IMR-90 (cell line): ENCODE results near the gene OR5D13. TPM values are rescaled to one million over a fixed set of nuclear protein-coding genes. Genes with fewer than 3 reads are reported as not detected.

Experiments
- ATAC-seq: fragments of 200-7000 bp; cut with Tn5 transposase; 2 replicates; pipeline ENCODE4 v1.9.1; 2020; ENCODE audit warnings: low read depth, mild to moderate bottlenecking, moderate library complexity
- BruUV-seq: library from RNA; stranded (reverse); fragments of 400-500 nt; replicated peaks from 2 replicates; lab custom pipeline; 2021; lab: Mats Ljungman, UMichigan
- CTCF ChIA-PET: fragments of 300-600 bp; formaldehyde crosslinking; extraction: SDS; loops from one replicate; lab custom pipeline; 2021; ENCODE audit warnings: antibody characterized with exemption; lab: Yijun Ruan, JAX
- POLR2A ChIA-PET: fragments of 300-600 bp; sonication (Branson Sonifier 250); formaldehyde crosslinking; loops from one replicate; lab custom pipeline; 2022; ENCODE audit warnings: antibody characterized with exemption; ENCODE audit not compliant: unreplicated experiment; lab: Charles Lee
- DNase-seq: peaks from one replicate; pipeline ENCODE4 v3.0.0; 2013
- H2AFZ ChIP-seq: replicated peaks from 2 replicates; pipeline ENCODE3; 2013; ENCODE audit warnings: low read length, mild to moderate bottlenecking; ENCODE audit not compliant: poor library complexity
- H2AK5ac ChIP-seq: 2 replicates; pipeline ENCODE4 v1.6.1; 2013; ENCODE audit warnings: low read depth, low read length, inconsistent platforms
- H2AK9ac ChIP-seq: replicated peaks from 2 replicates; pipeline ENCODE3; 2013; ENCODE audit warnings: mild to moderate bottlenecking, low read depth, low read length, moderate library complexity; ENCODE audit not compliant: poor library complexity
- H2BK120ac ChIP-seq: 2 replicates; pipeline ENCODE4 v1.6.1; 2013; ENCODE audit warnings: low read depth, low read length, inconsistent platforms
- H2BK15ac ChIP-seq: 3 replicates; pipeline ENCODE4 v1.6.1; 2013; ENCODE audit warnings: low read depth, low read length, inconsistent platforms
- H2BK20ac ChIP-seq: 2 replicates; pipeline ENCODE4 v1.6.1; 2013; ENCODE audit warnings: low read depth, mild to moderate bottlenecking, inconsistent platforms, low read length, moderate library complexity
- H2BK5ac ChIP-seq: 2 replicates; pipeline ENCODE4 v1.6.1; 2013; ENCODE audit warnings: mild to moderate bottlenecking, low read depth, low read length, inconsistent platforms; ENCODE audit not compliant: poor library complexity, severe bottlenecking
- H3K14ac ChIP-seq: replicated peaks from 2 replicates; pipeline ENCODE4 v1.6.1; 2013; ENCODE audit warnings: low read depth, low read length, inconsistent platforms
- H3K18ac ChIP-seq: 2 replicates; pipeline ENCODE4 v1.6.1; 2013; ENCODE audit warnings: low read depth, low read length, control low read depth
- H3K23ac ChIP-seq: 2 replicates; pipeline ENCODE4 v1.6.1; 2013; ENCODE audit warnings: low read depth, low read length, inconsistent platforms
- H3K27ac ChIP-seq: 2 replicates; pipeline ENCODE4 v1.5.1; 2013; ENCODE audit warnings: mild to moderate bottlenecking, control low read depth, low read length; ENCODE audit not compliant: insufficient read depth
- H3K27me3 ChIP-seq: 2 replicates; pipeline ENCODE4 v1.6.1; 2013; ENCODE audit warnings: low read length; ENCODE audit not compliant: control insufficient read depth, insufficient read depth
- H3K36me3 ChIP-seq: 2 replicates; pipeline ENCODE4 v1.6.1; 2013; ENCODE audit warnings: low read length, mixed read lengths; ENCODE audit not compliant: control insufficient read depth, insufficient read depth
- H3K4ac ChIP-seq: 2 replicates; pipeline ENCODE4 v1.6.1; 2013; ENCODE audit warnings: low read depth, low read length, inconsistent platforms
- H3K4me1 ChIP-seq: 2 replicates; pipeline ENCODE4 v1.6.1; 2013; ENCODE audit warnings: low read length, mixed read lengths; ENCODE audit not compliant: control insufficient read depth, insufficient read depth
- H3K4me2 ChIP-seq: 2 replicates; pipeline ENCODE4 v1.6.1; 2013; ENCODE audit warnings: low read depth, mild to moderate bottlenecking, control low read depth, low read length, moderate library complexity
- H3K4me3 ChIP-seq: 2 replicates; pipeline ENCODE4 v1.5.1; 2013; ENCODE audit warnings: low read depth, mild to moderate bottlenecking, control low read depth, low read length, moderate library complexity; ENCODE audit not compliant: insufficient read depth
- H3K56ac ChIP-seq: 2 replicates; pipeline ENCODE4 v1.6.1; 2013; ENCODE audit warnings: low read length, inconsistent platforms; ENCODE audit not compliant: insufficient read depth; ENCODE audit errors: extremely low read depth
- H3K79me1 ChIP-seq, 2 experiments: 2 replicates each; pipeline ENCODE4 v1.6.1; 2013; ENCODE audit warnings: low read length in 2 of 2, inconsistent platforms in 1 of 2, low read depth in 1 of 2
- H3K9ac ChIP-seq: 2 replicates; pipeline ENCODE4 v1.6.1; 2013; ENCODE audit warnings: low read depth, low read length, control low read depth
- H3K9me1 ChIP-seq: 2 replicates; pipeline ENCODE4 v1.6.1; 2013; ENCODE audit warnings: low read length, inconsistent platforms; ENCODE audit not compliant: insufficient read depth
- H3K9me3 ChIP-seq: 2 replicates; pipeline ENCODE4 v1.6.1; 2013; ENCODE audit warnings: low read length; ENCODE audit not compliant: control insufficient read depth, insufficient read depth
- H4K20me1 ChIP-seq: 2 replicates; pipeline ENCODE4 v1.6.1; 2013; ENCODE audit warnings: low read length, inconsistent platforms; ENCODE audit not compliant: insufficient read depth
- H4K5ac ChIP-seq: 2 replicates; pipeline ENCODE4 v1.6.1; 2013; ENCODE audit warnings: mild to moderate bottlenecking, low read depth, low read length, control low read depth
- H4K8ac ChIP-seq, 2 experiments: 2 replicates each; pipeline ENCODE4 v1.6.1; 2013; ENCODE audit warnings: low read depth in 2 of 2, low read length in 2 of 2, control low read depth in 1 of 2, inconsistent platforms in 1 of 2
- H4K91ac ChIP-seq: 2 replicates; pipeline ENCODE4 v1.6.1; 2013; ENCODE audit warnings: low read depth, low read length, inconsistent platforms; ENCODE audit not compliant: insufficient read depth
- BHLHE40 ChIP-seq: fragments of 150-350 bp; IDR thresholded peaks from 2 replicates; pipeline ENCODE4 v1.6.1; 2016; ENCODE audit warnings: mild to moderate bottlenecking, low read depth, low read length
- CEBPB ChIP-seq: IDR thresholded peaks from 2 replicates; pipeline ENCODE4 v1.6.1; 2012; ENCODE audit warnings: low read depth, low read length, improper control_type of control experiment
- CHD1 ChIP-seq: IDR thresholded peaks from 2 replicates; pipeline ENCODE4 v1.6.1; 2012; ENCODE audit warnings: low read depth, low read length, improper control_type of control experiment
- FOS ChIP-seq: fragments of 150-350 bp; IDR thresholded peaks from 2 replicates; pipeline ENCODE4 v1.6.1; 2016; ENCODE audit warnings: low read depth, low read length
- MAFK ChIP-seq: IDR thresholded peaks from 2 replicates; pipeline ENCODE4 v1.6.1; 2012; ENCODE audit warnings: low read depth, low read length, improper control_type of control experiment
- MAZ ChIP-seq: IDR thresholded peaks from 2 replicates; pipeline ENCODE4 v1.6.1; 2012; ENCODE audit warnings: low read depth, mild to moderate bottlenecking, low read length, improper control_type of control experiment, moderate library complexity, borderline replicate concordance
- MXI1 ChIP-seq: IDR thresholded peaks from 2 replicates; pipeline ENCODE4 v1.6.1; 2012; ENCODE audit warnings: low read depth, mild to moderate bottlenecking, low read length, moderate library complexity, borderline replicate concordance
- NFE2L2 ChIP-seq: fragments of 150-350 bp; IDR thresholded peaks from 2 replicates; pipeline ENCODE4 v1.6.1; 2016; ENCODE audit warnings: low read depth, mild to moderate bottlenecking, low read length
- POLR2A ChIP-seq: IDR thresholded peaks from 2 replicates; pipeline ENCODE4 v1.6.1; 2012; ENCODE audit warnings: mild to moderate bottlenecking, low read depth, low read length
- RAD21 ChIP-seq: IDR thresholded peaks from 2 replicates; pipeline ENCODE4 v1.6.1; 2012; ENCODE audit warnings: low read length, improper control_type of control experiment
- RFX5 ChIP-seq: IDR thresholded peaks from 2 replicates; pipeline ENCODE4 v1.8.0; 2012; ENCODE audit warnings: low read depth, mild to moderate bottlenecking, low read length, moderate library complexity
- dilution Hi-C: fragments of 300-500 bp; cut with HindIII; formaldehyde crosslinking; loops from one replicate; pipeline ENCODE4 v1.14.3; 2018; ENCODE audit warnings: low sequenced_read_pairs; ENCODE audit not compliant: unreplicated experiment
- in situ Hi-C: fragments of 300-500 bp; cut with MboI; formaldehyde crosslinking; loops from 3 replicates; pipeline ENCODE4 v1.14.3; 2019; ENCODE audit warnings: low sequenced_read_pairs, inconsistent platforms, mixed read lengths
- intact Hi-C: fragments of 100-400 bp; cut with micrococcal nuclease; formaldehyde crosslinking; loops from 2 replicates; pipeline ENCODE4 v1.10.0; 2022
- polyA plus RNA-seq, 3 experiments: library from polyadenylated mRNA; depleted of rRNA; stranded (reverse); fragments of >200 nt; gene quantifications; 2 replicates each; pipeline ENCODE4 v1.2.3, GENCODE V29; 2012; ENCODE audit warnings: low replicate concordance in 1 of 3
- total RNA-seq: library from RNA; depleted of rRNA; stranded (reverse); fragments of >200 nt; gene quantifications from 2 replicates; pipeline ENCODE4 v1.2.3, GENCODE V29; 2012
- TF ChIP-seq, protein P1 (sequence below): fragments of 150-350 bp; IDR thresholded peaks from 2 replicates; pipeline ENCODE4 v1.6.1; 2016; ENCODE audit warnings: low read depth, mild to moderate bottlenecking, low read length, moderate library complexity, borderline replicate concordance
- TF ChIP-seq, protein P2 (sequence below): conservative IDR thresholded peaks from 2 replicates; pipeline ENCODE4 v1.5.1; 2012; ENCODE audit warnings: mild to moderate bottlenecking, low read depth, low read length, improper control_type of control experiment

The OR5D13 gene
- total and polyA plus RNA-seq, 2 of the 4 experiments (the other 2 are of a cell fraction) = not detected

DNA sequence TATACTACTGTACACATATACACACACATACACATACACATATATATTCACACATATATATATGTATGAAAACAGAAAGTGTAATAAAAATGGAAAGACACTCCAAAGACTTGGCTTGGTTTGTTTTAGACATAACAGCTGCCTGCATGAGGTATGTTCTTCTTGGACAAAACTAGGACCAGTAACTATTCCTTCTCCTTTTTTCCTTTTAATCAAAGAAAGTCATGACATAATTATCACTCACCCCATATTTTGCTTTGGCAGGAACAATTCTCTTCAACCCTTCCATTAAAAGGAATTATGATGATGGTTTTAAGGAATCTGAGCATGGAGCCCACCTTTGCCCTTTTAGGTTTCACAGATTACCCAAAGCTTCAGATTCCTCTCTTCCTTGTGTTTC, 22.0 kb downstream of the OR5D13 start, which contains the start of gene OR5D14:
OR5D14 (plus strand) TSS at position 301 of the 400 bp plus-strand sequence; CDS start at position 301, 0 bp downstream.
- Histone ChIP-seq H2BK120ac (no peak within 1 kb of the TSS), H2AK5ac (no peak within 1 kb of the TSS), H3K9ac (no peak within 1 kb of the TSS), H3K36me3 (no peaks in the 10 kb centered on the region), H2BK20ac (no peak within 1 kb of the TSS), H3K9me3 (peaks cover 4% of the 10 kb centered on the region), H3K23ac (no peak within 1 kb of the TSS), H2BK5ac (no peak within 1 kb of the TSS), H3K27me3 (no peaks in the 10 kb centered on the region), H3K4ac (no peak within 1 kb of the TSS), H4K5ac (no peak within 1 kb of the TSS), H3K9me1 (no peaks in the 10 kb centered on the region), H3K18ac (no peak within 1 kb of the TSS), H2BK15ac (no peak within 1 kb of the TSS), H4K91ac (no peak within 1 kb of the TSS), H3K14ac (no peak within 1 kb of the TSS), H3K56ac (no peak within 1 kb of the TSS), H3K4me1 (no peaks in the 10 kb centered on the region), H3K79me1 (no peaks in the 10 kb centered on the region), H3K27ac (no peak within 1 kb of the TSS), H3K4me2 (no peak within 1 kb of the TSS), H4K8ac (no peak within 1 kb of the TSS), H2AFZ (no peak within 1 kb of the TSS), H4K20me1 (no peaks in the 10 kb centered on the region), H2AK9ac (no peak within 1 kb of the TSS), H3K4me3 (no peak within 1 kb of the TSS)
- TF ChIP-seq CEBPB (no peak), CHD1 (no peak), MAFK (no peak), NFE2L2 (no peak), BHLHE40 (no peak), RFX5 (no peak), MAZ (no peak), RAD21 (no peak), POLR2A (no peak), MXI1 (no peak), FOS (no peak)
- TF ChIP-seq, protein P1, sequence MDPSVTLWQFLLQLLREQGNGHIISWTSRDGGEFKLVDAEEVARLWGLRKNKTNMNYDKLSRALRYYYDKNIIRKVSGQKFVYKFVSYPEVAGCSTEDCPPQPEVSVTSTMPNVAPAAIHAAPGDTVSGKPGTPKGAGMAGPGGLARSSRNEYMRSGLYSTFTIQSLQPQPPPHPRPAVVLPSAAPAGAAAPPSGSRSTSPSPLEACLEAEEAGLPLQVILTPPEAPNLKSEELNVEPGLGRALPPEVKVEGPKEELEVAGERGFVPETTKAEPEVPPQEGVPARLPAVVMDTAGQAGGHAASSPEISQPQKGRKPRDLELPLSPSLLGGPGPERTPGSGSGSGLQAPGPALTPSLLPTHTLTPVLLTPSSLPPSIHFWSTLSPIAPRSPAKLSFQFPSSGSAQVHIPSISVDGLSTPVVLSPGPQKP = no peak
- TF ChIP-seq, protein P2, sequence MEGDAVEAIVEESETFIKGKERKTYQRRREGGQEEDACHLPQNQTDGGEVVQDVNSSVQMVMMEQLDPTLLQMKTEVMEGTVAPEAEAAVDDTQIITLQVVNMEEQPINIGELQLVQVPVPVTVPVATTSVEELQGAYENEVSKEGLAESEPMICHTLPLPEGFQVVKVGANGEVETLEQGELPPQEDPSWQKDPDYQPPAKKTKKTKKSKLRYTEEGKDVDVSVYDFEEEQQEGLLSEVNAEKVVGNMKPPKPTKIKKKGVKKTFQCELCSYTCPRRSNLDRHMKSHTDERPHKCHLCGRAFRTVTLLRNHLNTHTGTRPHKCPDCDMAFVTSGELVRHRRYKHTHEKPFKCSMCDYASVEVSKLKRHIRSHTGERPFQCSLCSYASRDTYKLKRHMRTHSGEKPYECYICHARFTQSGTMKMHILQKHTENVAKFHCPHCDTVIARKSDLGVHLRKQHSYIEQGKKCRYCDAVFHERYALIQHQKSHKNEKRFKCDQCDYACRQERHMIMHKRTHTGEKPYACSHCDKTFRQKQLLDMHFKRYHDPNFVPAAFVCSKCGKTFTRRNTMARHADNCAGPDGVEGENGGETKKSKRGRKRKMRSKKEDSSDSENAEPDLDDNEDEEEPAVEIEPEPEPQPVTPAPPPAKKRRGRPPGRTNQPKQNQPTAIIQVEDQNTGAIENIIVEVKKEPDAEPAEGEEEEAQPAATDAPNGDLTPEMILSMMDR = no peak
- intact Hi-C loops (loop anchor here (10.0 kb wide), 1 partner anchor 50 kb away; no protein-coding TSS in a partner anchor), in situ Hi-C loops (no loop called here), dilution Hi-C loops (no loop called here)
- DNase-seq (no peak), ATAC-seq (no peak)
- no TSS peak for BruUV-seq
- POLR2A ChIA-PET = no interaction called here
- CTCF ChIA-PET = no interaction called here
